Pancreas (tissue), 10 donors: ENCODE results near the gene RNF130. TPM values are rescaled to one million over a fixed set of nuclear protein-coding genes. Genes with fewer than 3 reads are reported as not detected.

Experiments
- ATAC-seq, 4 donors: fragments of 200-7000 bp; cut with Tn5 transposase; one replicate each; pipeline versions ENCODE4 v1.8.0 to v1.9.1; 2020; ENCODE audit warnings: mild to moderate bottlenecking in 4 of 4, moderate library complexity in 4 of 4
- DNase-seq, 6 donors: peaks; one replicate each; pipeline ENCODE4 v3.0.0-alpha.2; 2020
- FAIRE-seq: peaks from 2 replicates; lab custom pipeline; 2012; peaks lifted over from hg19 to GRCh38; lab: Jason Lieb, UNC
- H3K27ac ChIP-seq, 4 donors: fragments of 200-600 bp; sonication (generic); 1 replicate in 3 of 4; 2 replicates in 1 of 4; pipeline versions ENCODE4 v1.5.0 to v1.8.0; 2020
- H3K27me3 ChIP-seq, 4 donors: fragments of 200-600 bp; one replicate each; pipeline ENCODE4 v1.8.0; 2021
- H3K36me3 ChIP-seq, 3 donors: fragments of 200-600 bp; sonication (generic) in 1 of 3; one replicate each; pipeline versions ENCODE4 v1.5.0 to v1.8.0; 2020 to 2021
- H3K4me1 ChIP-seq, 3 donors: fragments of 200-600 bp; one replicate each; pipeline ENCODE4 v1.8.0; 2021
- H3K4me3 ChIP-seq, 4 donors: fragments of 200-600 bp; sonication (generic) in 2 of 4; one replicate each; pipeline versions ENCODE4 v1.5.0 to v1.8.0; 2020 to 2021
- H3K9me3 ChIP-seq, 4 donors: fragments of 200-600 bp; one replicate each; pipeline ENCODE4 v1.8.0; 2021
- WGBS, 2 donors: extraction: QIAGEN DNeasy Blood & Tissue Kit; methylation state at CpG; one replicate each; pipeline ENCODE4 v1.1.7; 2013; 5-methylcytosine and 5-hydroxymethylcytosine counted together
- intact Hi-C, 3 donors: fragments of 100-400 bp; cut with DNase I; formaldehyde crosslinking; loops; one replicate each; pipeline versions ENCODE4 v1.11.1 to v1.14.2; 2022
- polyA plus RNA-seq, 2 donors: library from polyadenylated mRNA; stranded (reverse); fragments of 200-250 nt; gene quantifications; one replicate each; pipeline ENCODE4 v1.2.3, GENCODE V29; 2013
- total RNA-seq, 6 donors: library from RNA; stranded (reverse); fragmentation: NEBNext Ultra II Directional in 4 of 6; extraction: Animal tissue kit (Norgen Biotek cat#: 25700) in 4 of 6; gene quantifications; one replicate each; pipeline versions ENCODE4 v1.2.1 to v1.2.4, GENCODE V29; 2021 to 2023
- TF ChIP-seq, protein P1 (sequence below), 4 donors: fragments of 200-600 bp; sonication (generic) in 3 of 4; IDR thresholded peaks; one replicate each; pipeline versions ENCODE4 v1.5.0 to v1.8.0; 2021; ENCODE audit warnings: antibody characterized with exemption in 4 of 4
- donor health status: healthy with polysubstance abuse.
- donor health status: DM: no; HTN: no; CAD: no; lungs with moderate emphysema.
- donor health status: DM: no; HTN: no; CAD: no.
- donor health status: control.
- donor health status: control.
- donor health status: Bipolar disorder and iron deficiency.
- donor health status: DM: yes; HTN: yes; CAD: no.
- donor health status: DM: no; HTN: no; CAD: no.
- donor health status: DM: no; HTN: no; CAD: no.
- donor health status: DM: yes; HTN: yes; CAD: no.

RNF130 gene
- total and polyA plus RNA-seq, 8 donors, result 21.4 to 57.8 (median 37.8) TPM

- ATAC-seq (no peak), FAIRE-seq (no peak), DNase-seq (no peak)
- WGBS, 2 donors, result 72 to 73% methylated on average over 7 of the region's 7 CpGs
- Histone ChIP-seq H3K27ac (no peak overlapping the region), H3K9me3 (no peaks in the 10 kb centered on the region), H3K36me3 (no peaks in the 10 kb centered on the region), H3K4me1 (peaks cover 3 to 16% (median 10%) of the 10 kb centered on the region in 3 donors), H3K27me3 (no peaks in the 10 kb centered on the region), H3K4me3 (no peak overlapping the region)
- TF ChIP-seq, protein P1, sequence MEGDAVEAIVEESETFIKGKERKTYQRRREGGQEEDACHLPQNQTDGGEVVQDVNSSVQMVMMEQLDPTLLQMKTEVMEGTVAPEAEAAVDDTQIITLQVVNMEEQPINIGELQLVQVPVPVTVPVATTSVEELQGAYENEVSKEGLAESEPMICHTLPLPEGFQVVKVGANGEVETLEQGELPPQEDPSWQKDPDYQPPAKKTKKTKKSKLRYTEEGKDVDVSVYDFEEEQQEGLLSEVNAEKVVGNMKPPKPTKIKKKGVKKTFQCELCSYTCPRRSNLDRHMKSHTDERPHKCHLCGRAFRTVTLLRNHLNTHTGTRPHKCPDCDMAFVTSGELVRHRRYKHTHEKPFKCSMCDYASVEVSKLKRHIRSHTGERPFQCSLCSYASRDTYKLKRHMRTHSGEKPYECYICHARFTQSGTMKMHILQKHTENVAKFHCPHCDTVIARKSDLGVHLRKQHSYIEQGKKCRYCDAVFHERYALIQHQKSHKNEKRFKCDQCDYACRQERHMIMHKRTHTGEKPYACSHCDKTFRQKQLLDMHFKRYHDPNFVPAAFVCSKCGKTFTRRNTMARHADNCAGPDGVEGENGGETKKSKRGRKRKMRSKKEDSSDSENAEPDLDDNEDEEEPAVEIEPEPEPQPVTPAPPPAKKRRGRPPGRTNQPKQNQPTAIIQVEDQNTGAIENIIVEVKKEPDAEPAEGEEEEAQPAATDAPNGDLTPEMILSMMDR (IDR thresholded peaks at IDR 0.05), result no peak
- intact Hi-C loops, result no loop called here
Measured at GRCh38 chr5:180085837-180086236, 14.3 kb upstream of the RNF130 start.

- Histone ChIP-seq H3K27me3 (no peaks in the 10 kb centered on the region), H3K27ac (peak overlapping the region; percentile 1 to 74 (median 40)), H3K36me3 (no peaks in the 10 kb centered on the region), H3K4me3 (no peak overlapping the region), H3K4me1 (peaks cover 3 to 16% (median 8%) of the 10 kb centered on the region in 3 donors), H3K9me3 (no peaks in the 10 kb centered on the region)
- TF ChIP-seq, protein P1 (IDR thresholded peaks at IDR 0.05), result no peak
- FAIRE-seq, result no peak
- DNase-seq, result peak in 5 of 6 donors; percentile 74 to 79 (median 76)
- WGBS, 2 donors, result 19 to 21% methylated on average over 13 of the region's 13 CpGs
- intact Hi-C loops, result no loop called here
- ATAC-seq, result peak; percentile 89 to 93 (median 92)
Measured at GRCh38 chr5:180084638-180085561, 13.3 kb upstream of the RNF130 start.

DNA sequence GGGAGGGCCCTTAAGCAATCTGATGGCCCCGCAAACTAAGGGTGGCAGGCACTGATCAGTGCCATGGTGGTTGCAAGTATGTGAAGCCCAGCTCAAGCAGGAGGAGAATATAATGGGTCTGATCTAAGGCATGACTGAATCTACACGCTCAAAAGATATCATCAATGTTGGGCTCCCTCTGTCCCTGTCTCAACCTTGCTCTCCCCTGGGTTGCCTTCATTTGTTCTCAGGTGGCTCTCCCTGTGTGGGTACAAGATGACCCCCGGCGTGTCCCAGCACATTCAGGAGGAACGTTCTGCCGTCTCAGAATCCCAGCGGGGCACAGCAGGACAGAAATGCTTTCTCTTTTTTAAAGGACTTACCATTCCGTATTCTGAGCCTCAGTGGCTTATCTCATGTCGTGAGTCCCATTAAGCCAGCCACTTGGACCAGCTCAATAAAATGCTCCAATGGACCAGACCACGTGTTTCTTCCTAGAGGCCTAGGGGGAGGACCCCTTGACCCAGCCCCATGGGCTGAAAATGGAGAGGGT lies 12.0 kb upstream of the RNF130 start:
- H3K27ac ChIP-seq, result no peak overlapping the region
- peaks cover 3 to 16% (median 8%) of the 10 kb centered on the region in 3 donors for H3K4me1 ChIP-seq
- FAIRE-seq (no peak), DNase-seq (no peak), ATAC-seq (no peak)
- no peaks in the 10 kb centered on the region for H3K9me3 ChIP-seq
- no peaks in the 10 kb centered on the region for H3K27me3 ChIP-seq
- 96 to 97% methylated on average over 10 of the region's 10 CpGs for WGBS, 2 donors
- TF ChIP-seq, protein P1 (IDR thresholded peaks at IDR 0.05), result no peak
- H3K4me3 ChIP-seq, result no peak overlapping the region
- H3K36me3 ChIP-seq, result no peaks in the 10 kb centered on the region
- intact Hi-C loops, result no loop called here

DNA sequence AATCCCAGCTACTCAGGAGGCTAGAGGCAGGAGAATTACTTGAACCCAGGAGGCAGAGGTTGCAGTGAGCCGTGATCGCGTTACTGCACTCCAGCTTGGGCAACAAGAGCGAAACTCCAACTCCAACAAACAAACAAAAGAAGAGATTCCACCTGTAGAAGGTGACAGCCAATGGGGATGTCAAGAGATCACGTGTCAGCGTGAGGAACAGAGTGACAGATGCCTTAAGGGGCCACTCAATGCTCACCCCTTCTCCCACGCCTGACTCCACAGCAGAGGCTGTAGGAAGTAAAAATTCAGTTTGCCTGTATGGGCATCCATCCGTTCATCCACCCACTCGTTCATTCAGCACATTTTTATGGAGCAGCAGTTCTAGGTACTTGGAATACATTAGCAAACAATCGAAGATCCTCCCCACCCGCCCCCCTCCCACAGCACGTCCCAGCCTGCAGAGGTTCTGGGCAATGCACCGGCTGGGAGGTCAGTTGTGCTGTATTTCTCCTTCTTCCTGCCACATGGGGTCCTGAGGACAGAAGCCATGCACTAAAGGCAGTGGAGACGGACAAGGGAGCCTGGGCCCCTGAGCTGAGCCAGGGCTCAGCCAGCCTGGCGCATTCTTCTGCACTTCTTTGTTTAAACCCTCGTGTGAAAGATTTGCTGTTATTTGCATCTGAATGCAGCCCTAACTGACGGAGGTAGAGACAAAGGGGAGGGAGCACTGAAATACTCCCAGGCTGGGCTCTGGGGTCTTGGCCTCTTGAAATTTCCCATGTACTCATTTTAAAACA lies 11.3 kb upstream of the RNF130 start:
- no peak for FAIRE-seq
- DNase-seq, result no peak
- H3K27ac ChIP-seq, result no peak overlapping the region
- H3K9me3 ChIP-seq, result no peaks in the 10 kb centered on the region
- ATAC-seq, result no peak
- no peak overlapping the region for H3K4me3 ChIP-seq
- intact Hi-C loops, result no loop called here
- 82 to 89% methylated on average over 17 of the region's 17 CpGs for WGBS, 2 donors
- no peaks in the 10 kb centered on the region for H3K36me3 ChIP-seq
- TF ChIP-seq, protein P1 (IDR thresholded peaks at IDR 0.05), result no peak
- no peaks in the 10 kb centered on the region for H3K27me3 ChIP-seq
- H3K4me1 ChIP-seq, result peaks cover 3 to 16% (median 8%) of the 10 kb centered on the region in 3 donors
